H4 (cell line): ENCODE results near the gene SLC2A6. TPM values are rescaled to one million over a fixed set of nuclear protein-coding genes. Genes with fewer than 3 reads are reported as not detected.

Experiments
- DNase-seq: peaks from one replicate; pipeline ENCODE4 v3.0.0-alpha.2; 2015; ENCODE audit warnings: low spot score
- total RNA-seq: library from RNA; depleted of rRNA; stranded (reverse); fragments of >200 nt; shearing (Covaris generic); gene quantifications from 2 replicates; pipeline ENCODE4 v1.2.3, GENCODE V29; 2014

SLC2A6 gene
- total RNA-seq, 1 experiment from 2014 or later, result 5.1 TPM

DNA sequence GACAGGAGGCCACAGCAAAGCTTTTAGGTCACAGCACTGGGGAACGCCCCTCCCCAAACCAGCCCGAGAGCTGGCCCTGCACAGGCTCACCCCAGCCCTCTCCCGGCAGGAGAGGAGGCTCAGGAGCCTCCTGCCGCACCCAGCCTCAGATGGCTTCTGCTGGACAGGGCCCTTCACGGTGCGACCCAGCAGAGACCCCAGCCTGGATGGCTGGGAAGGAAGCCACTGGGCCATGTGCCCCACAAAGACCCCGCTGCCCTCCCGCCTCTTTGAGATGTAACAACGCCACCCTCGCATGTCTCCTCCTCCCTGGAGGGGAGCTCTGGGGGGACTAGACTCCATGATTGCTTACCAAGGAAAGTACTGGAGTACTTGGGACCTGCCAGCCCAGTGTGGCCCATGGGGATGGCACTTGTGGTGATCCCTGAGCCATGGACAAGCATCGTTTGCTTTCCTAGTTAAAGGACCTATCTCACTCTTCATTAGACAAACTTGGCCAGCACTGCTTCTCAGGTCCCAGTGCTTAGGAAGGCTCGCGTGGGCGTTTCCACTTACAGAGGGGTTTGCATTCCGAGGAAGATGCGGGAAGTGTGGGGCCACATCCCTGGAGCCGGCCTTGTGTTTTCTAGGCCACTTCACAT lies 36.8 kb upstream of the SLC2A6 start:
- DNase-seq, result no peak

DNA sequence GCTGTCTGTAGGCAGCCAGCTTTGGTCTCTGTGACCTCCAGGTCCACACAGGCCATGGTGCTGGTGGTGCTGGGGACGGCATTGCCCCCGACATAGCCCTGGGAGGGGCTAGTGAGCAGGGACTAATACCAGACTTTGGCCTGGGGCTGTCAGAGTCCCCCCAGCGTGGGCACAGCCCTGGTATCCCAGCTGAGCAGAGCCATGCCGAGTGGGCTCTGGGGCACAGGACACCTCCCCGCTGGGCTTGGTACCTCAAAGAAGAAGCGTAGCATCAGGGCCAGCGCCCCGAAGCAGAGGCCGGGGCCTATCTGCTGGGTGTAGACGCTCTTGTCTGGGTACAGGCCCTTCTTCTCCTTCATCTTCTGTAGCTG lies 36.3 kb upstream of the SLC2A6 start:
- DNase-seq, result no peak

DNA sequence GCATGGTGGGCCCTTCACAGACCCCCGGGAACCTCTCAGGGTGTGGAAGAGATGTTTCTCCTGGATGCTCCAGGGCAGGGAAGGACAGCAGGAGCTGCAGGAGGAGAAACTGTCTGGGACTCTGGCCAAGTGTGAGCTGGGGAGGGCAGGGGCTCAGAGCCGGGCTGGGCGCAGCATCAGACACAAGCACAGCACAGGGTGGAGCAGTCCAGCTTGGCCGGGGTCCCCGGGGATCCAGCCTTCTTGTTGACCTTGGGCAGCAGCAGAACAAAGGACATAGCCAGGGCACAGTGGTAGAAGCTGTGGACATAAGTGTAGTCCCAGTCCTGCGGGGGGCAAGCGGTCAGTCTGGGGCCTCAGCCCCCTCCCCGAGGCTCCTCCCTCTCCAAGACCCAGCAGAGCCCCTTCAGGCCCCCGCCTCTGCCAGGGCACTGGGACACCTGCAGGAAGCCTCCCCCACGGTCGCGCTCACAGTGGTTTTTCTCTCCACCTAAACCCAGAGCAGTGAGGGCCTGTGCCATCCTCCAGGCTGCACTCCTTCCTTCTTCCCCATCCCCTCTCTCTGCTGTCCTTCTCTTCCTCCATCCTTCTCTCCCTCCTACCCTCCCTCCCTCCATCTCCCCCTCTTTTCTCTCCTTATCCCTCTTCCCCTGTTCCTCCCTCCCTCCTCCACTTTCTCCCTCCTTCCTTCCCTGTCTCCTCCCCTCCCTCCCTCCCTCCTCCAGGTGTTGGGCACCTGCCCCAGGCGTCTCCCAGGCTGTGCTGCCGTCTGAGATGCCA lies 35.8 kb upstream of the SLC2A6 start:
- no peak for DNase-seq

DNA sequence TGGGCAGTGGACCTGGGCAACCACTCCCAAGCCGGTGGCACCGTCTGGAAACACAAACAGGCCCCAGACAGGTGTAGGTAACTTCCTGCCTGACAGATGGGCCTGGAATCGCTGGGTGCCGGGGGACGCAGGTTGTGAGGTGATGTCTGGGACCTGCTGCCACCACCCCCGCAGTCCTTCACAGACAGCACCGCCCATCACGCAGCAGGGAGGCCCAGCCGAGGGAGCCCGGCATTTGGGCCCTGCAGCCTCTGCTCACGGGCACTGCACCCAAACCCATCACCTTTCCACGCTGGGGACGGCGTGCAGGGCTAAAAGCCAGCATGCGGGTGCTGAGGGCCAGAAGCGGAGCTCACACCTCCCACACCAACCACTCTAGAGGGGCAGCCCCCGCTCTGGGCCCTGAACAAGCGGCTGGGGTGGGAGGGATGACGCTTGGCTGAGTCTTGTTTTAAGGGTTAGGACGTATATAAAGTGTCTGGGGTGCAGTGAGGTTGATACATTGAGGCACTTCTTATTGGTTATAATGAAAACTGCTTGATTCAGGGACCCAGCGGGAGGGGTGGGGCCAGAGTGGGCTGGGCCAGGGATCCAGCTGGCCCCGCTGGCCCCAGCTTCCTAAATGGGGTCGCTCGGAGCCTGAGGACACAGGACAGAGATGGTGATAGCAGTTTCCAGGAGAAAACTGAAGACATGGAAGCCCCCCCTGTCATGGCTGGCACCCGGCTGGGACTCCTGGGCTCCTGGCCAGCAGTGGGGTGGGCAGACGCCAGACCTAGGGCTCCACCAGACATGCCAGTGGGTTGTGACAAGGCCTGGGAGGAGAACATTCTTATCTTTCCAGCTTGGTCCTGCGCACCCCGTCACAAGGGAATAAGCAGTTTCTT lies 34.6 kb upstream of the SLC2A6 start:
- DNase-seq, result no peak

DNA sequence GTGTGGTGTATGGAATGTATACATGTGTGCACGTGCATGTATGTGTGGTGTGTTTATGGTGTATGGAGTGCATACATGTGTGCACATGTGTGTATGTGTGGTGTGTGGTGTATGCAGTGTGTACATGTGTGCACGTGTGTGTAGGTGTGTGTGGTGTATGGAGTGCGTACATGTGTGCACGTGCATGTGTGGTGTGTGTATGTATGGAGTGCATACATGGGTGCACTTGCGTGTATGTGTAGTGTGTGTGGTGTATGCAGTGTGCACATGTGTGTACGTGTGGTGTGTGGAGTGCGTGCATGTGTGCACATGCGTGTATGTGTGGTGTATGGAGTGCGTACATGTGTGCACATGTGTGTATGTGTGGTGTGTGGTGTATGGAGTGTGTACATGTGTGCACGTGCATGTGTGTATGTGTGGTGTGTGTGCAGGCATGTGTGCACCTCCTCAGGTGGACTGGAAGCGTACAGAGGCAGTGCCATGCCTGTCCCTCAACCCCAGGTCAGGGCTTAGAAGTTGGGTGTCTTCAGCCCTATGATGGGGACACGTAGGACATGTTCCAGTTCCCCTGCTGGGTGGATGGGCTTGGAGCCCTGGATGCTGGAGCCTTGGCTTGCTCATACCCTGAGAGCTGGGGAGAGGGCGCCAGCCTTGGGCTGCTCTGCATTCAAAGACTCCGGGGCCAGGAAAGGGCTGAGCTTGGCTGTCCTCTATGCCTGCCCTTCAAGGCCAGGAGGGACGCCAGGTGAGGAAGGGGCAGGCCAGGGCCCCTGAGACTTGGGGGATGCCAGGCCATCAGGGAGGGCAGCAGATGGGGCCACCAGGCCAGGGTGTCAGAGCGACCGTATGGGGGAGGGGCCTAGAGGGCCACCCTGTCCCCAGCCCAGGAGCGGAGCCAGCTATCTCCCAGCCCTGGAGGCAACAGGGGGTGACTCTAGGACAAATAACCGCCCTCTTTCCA lies 33.6 kb upstream of the SLC2A6 start:
- DNase-seq, result no peak

DNA sequence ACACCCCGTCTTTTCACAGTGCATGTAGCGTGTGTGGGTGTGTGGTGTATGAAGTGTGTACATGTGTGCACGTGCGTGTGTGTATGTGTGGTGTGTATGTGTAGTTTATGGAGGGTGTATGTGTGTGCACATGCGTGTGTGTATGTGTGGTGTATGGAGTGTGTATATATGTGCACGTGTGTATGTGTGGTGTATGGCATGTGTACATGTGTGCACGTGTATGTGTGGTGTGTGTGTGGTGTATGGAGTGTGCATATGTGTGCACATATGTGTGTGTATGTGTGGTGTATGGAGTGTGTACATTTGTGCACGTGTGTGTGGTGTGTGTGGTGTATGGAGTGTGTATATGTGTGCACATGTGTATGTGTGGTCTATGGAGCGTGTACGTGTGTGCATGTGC lies 32.7 kb upstream of the SLC2A6 start:
- no peak for DNase-seq

DNA sequence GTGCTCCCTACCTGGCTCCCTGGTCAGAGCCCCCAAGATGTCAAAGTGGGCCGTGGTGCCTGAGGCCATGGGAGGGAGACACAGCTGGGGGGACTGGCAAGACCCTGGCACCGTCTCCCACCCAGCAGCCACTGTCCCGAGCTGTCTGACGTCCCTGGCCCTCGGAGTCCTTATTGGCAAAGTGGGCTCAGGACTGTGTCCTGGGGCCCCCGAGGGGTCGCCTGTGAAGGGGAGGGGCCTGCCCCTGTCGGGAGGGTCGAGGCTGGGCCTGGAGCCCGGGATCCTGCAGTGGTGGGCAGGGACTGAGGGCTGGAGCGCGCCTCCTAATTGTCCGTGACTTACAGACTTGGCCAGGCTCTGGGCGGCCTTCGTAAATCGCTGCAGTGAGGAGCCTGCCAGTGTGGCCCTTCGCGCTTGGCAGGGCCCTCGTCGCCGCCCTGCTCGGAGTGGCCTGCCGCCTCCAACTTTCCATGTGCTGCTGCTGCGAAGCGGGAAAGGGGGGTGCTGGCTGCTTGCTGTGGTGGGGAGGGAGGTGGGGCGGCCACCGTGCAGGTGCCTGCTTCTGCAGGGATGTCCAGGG lies 32.1 kb upstream of the SLC2A6 start:
- DNase-seq, result no peak

DNA sequence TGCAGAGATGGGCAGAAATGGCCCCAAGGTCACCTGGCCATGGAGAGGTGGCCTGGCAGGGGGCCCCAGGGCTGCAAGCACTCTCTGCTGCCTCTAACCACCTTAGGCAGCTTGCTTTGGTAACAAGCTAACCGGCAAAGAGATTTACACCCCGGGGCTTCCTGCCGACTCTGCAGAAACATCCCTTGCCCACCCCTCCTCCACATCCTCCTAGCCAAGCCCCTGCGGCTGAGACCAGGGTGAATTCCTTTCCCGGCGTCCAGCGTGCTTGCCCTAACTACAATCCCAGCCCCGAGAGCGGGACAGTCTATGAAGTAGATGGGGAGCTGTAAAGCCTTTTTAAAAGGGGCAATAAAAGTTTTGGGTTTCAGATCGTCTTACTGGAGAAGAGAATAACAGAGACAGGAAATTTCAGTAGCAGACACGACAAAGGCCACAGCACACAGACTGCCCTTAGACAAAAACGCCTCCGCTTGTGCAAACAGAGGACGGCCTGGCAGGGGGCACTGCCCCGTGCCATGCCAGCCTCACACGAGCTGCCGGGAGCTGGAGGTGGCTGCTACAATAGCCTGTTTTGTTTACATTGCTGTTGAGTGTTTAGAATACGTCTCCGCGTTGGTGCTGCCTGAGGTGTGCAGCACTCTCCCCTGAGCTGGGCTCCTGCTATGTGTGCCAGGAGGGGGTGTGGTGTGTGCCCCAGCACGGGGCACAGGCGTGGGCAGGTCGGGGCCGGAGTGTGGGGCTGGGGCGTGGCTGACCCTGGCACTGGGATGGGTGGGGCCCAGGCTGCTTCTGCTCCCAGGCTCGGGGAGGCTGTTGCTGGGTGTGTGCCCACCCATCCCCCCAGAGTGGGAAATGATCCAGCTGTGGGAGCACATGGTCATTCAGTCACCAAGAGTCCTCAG lies 30.5 kb upstream of the SLC2A6 start:
- DNase-seq, result peak; percentile 85

DNA sequence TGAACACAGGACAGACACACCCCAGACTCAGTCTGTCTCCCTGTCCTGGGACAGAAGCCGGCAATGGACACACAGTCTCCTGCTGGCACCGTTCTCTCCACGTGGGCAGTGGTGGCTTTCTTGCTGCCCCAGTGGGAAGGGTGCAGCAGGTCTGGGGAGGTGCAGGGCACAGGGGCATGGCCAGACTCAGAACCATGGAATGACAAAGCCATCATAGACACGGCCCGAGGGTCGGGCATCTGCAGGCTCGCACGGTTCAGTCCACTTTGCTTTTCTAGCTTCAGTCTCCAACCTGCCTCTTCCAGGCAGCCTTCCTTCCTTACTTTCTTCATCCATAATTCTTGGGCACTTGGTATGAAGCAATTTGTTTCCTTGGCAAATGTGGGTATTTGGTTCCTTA lies 29.1 kb upstream of the SLC2A6 start:
- DNase-seq, result no peak

DNA sequence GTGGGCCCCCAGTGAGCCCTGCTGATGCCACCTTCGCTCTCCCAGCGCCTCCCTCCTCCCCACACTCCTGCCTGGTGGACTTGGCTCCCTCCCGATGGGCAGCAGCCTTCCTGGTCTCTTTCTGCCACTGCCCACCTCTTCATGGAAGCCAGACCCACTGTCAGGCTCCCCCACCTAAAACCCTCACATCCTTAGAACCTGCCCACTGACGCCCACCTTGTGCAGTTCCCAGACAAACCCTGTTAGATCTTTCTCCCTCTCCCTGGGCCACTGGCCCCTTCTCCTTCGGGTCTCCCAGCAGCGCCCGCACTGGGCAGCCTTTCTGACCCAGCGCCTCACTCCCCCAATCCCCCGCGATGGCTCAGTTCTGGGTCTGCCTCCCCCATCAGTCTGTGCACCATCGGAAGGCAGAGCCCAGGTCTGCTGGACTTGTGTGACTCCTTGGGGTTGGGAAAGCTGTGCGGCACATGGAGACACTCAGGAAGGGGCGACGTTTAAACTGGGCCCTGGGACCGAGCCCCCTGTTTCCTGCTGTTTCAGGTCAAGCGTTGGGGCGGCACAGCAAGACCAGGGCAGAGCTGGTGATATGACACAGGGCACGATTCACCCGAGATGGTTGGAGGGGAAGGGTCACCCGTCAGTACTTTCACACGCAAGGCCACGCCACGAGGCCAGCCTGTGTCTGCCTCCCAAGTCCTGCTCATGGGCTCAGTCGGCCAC lies 28.5 kb upstream of the SLC2A6 start:
- DNase-seq, result no peak

DNA sequence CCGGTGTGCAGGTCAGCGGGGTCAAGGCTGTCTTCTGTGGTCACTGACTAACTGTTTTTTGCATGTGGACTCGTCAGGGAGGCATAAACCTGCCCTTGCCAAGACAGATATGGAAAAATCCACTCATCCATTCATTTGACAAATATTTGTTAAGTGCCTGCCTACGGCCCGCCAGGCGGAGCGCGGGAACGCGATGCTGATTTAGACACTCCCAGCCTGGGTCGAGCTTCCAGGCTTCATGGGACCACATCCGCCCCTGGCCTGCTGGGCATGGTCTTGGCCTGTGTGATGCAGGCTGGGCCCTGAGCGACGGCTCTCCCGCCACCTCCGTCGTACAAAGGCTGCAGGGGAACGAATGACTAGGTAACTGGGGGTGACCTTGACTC lies 27.7 kb upstream of the SLC2A6 start:
- DNase-seq, result peak; percentile 46

DNA sequence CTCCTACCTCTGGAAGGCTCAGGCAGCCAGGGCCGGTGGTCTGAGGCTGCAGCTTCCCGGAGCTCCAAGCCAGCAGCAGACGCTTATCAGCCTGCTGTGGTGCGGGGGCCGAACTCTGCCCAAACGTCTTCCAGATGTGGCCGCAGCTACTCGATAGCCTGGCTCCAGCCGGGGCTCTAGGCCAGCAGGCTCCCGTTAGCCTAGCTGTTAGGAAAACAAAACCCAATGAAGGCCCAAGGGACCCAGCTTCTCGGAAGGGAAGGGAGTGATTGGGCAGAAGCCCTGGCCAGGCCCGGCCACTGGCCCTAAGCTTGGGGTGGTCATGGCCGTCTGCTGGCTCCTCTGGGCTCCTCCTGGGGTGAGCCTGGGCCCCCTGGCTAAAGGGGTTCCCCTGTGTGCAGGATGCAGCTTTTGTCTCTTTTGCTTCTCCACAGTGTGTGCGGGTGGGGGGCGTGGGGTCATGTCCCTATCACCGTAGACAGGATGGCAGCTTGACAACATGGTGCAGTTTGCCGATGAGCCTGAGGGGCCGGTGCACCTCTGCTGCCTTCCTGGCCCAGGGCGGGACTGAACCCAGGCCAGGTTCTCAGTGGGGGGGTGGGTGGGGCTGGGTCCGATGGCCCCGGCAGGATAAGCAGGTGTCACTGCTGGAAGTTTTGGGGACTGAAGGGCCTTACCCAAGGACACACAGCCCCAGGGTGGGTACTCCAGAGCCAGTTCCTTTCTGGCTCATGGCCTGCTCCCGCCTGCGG lies 27.2 kb upstream of the SLC2A6 start:
- DNase-seq, result no peak

DNA sequence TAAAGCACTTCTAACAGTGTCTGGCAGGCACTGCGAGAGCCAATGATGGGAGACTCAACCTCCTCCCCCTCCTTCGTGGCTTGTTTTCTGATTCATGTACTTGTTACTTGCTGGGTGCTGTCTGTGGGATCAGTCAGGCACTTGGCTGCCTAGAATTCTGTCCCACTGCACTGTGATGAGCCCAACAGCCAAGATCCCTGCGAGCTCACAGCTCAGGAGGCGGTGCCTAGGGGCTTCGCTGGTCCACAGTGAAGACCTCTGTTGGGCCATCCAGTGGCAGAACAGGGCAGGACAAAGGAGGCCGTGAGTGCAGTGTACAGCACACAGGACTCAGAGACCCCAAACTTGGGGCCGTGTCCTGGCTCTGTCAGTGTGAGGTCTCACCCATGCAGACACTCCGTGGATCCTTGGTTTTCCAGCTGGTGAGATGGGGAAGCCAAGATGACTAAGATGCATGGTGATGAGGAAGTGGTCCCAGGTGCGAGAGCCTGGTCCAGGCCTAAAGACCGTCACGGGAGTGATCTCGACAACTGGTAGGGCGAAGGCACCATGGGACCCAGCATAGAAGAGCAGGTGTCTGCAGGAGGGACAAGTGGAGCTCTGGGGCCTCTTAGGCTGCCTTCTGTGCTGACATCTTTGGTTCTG lies 26.4 kb upstream of the SLC2A6 start:
- no peak for DNase-seq

DNA sequence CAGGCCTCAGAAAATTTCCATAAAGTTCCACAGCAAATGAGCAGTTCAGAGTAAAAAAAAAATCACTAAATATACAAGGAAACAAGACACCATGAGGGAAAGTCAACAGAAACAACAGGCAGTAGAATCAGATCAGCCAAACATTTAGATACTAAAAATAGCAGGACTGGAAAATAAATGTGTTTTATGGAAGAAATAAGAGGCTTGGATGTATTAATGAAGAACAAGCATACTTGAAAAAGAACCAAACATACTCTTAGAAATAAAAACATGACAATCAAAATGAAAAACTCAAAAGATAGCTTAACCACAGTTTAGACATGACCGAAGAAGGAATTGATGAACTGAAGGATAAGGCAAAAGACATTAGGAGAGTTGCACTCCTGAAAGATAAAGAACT lies 23.2 kb upstream of the SLC2A6 start:
- no peak for DNase-seq

DNA sequence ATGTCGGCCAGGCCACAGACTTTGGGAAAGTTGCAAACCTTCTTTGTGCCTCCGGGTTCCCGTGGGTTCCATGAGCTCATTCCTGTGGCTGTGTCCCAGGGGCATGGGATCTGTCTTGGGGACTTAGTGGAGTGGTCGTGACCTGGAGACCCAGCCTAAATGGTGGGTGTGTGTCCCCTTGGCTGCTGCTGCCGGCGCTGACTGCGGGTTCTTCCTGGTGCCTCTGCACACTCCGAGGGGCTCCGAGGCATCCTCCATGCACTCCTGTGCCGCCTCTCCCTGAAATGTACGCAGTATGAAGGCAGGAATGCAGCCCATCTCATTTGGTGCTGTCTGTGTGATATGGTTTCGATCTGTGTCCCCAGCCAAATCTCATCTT lies 21.0 kb upstream of the SLC2A6 start:
- no peak for DNase-seq

DNA sequence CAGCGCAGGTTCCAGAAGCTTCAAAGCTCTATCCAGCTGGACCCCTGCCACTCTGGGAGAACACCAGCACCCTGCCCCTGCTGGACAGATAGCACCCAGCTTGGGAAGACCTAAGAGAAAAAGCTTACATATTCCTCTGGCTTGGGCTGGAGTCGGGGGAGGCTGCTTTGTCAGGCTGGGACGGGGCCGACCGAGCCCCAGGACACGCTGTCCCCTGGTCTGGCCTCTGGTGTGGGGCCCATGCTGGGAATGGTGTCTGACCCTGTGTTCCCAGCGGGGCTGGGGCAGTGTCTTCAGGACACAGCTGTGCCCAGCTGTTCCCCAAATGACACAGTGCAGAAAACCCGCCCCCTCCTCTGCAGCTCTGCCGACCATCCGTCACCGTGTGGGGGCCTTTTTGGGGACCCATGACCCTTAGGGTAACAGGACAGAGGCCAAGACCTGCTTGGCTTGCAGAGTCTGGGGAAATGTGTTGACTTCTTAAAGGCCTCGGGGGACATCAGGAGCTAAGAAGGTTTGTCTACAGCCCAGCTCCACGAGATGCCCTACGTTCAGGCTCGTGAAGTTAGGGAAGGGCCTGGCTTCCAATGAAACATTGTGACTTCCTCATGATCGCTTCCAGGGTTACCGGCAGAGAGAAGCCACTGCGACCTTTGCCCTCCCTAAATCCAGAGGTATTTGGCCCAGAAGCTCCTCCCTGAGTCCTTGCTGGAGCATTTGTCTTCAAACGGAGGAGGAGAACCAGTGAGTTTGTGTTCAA lies 20.4 kb upstream of the SLC2A6 start:
- no peak for DNase-seq
